ENCODE data around the gene MCCC1.

DNA sequence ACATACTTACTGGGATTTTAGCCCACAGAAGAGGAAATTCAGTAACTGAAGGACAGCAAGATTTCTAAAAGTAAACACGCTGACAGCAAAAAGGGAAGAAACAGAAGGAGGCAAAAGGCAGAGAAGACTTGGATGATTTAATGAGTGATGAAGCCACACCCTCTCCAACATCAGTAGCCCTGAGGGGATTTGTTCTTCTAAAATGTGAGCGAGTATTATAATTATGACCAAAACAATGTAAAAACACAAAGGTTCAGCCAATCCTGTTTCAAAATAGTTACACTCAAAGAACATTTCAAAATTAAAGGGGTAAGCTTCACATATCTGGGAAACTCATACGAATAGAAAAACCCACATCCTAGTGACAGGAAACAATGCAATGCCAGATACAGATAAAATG, 25.0 kb downstream of the MCCC1 start:
- TF ChIP-seq GATA3 (IDR thresholded peaks at IDR 0.05; ENCODE audit: low read depth, low read length) (no peak), GATA2 (IDR thresholded peaks at IDR 0.05; ENCODE audit: low read depth, low read length) (no peak)

Measured in SH-SY5Y (cell line).